ENCODE results near the gene OR4D1.
"Not testable (repeated sequence)": the region's sequence is repeated elsewhere in the genome, so short reads cannot be mapped to it uniquely, and the experiment has no call there.

OR4D1 gene

DNA sequence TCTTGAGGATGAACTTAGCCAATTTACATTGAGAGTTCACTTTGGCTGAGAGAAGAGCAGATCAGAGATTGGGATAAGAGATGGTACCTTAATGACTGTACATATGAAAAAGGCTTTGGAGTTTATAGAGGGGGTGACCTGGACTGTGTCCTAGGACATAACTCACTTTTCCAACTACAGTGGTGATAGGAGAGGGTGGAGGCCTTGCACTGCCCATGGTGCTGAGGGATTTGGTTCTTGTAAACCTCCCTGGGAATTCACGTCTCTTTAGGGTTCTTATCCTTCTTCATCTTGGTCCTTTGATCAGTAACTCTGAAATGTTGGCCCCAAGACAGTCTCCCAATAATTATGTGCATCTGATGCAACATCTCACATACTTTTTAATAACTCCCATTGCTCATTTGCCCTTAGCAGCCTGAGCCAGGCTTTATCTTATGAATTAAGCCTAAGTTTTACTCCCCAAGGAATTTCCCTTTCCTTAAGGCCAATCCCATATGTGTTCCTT, at the start of gene OR4D1:
Gene OR4D1, plus strand, starts transcription at position 455 of the 505 bp plus-strand sequence. CDS start 6,770 bp downstream, outside the sequence.
- Histone ChIP-seq H3K4me3 (ENCODE audit: low read length) (no peak within 1 kb of the TSS), H3K36me3 (ENCODE audit: control insufficient read depth, insufficient read depth, low read length) (no peaks in the 10 kb centered on the region), H3K27me3 (ENCODE audit: control insufficient read depth, insufficient read depth, low read length) (no peaks in the 10 kb centered on the region), H3K27ac (ENCODE audit: low read length) (no peak within 1 kb of the TSS), H3K4me1 (ENCODE audit: control insufficient read depth, insufficient read depth, low read length) (no peaks in the 10 kb centered on the region), H3K9me3 (ENCODE audit: control insufficient read depth, insufficient read depth, low read length) (no peaks in the 10 kb centered on the region)
- DNase-seq (ENCODE audit: low read depth, low spot score), result no peak
- WGBS (ENCODE audit: insufficient coverage, insufficient read length), result no CpG with 5 or more reads among the region's 1 CpG

DNA sequence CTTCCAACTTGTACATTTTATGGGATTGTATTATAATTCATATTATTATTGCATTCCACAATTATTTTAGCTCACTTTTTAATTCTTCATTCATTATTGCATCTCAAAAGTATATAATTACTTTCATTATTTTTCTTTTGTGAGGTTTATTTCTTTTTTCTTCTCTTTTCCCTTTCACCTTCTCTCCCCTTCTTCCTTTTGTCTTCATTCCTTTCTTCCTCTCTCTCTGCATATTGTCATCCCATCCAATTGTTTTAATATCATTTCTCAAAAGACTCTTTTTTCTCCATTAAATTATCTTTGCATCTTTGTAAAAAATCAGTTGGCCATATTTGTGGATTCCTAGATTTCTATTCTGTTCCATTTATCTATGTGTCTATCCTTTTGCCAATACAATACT, 47.7 kb upstream of the OR4D1 start:
- Histone ChIP-seq H3K9me3 (ENCODE audit: control insufficient read depth, insufficient read depth, low read length) (no peaks in the 10 kb centered on the region), H3K27ac (ENCODE audit: low read length) (no peak overlapping the region), H3K27me3 (ENCODE audit: control insufficient read depth, insufficient read depth, low read length) (no peaks in the 10 kb centered on the region), H3K36me3 (ENCODE audit: control insufficient read depth, insufficient read depth, low read length) (no peaks in the 10 kb centered on the region), H3K4me1 (ENCODE audit: control insufficient read depth, insufficient read depth, low read length) (no peaks in the 10 kb centered on the region), H3K4me3 (ENCODE audit: low read length) (no peak overlapping the region)
- DNase-seq (ENCODE audit: low read depth, low spot score), result no peak

DNA sequence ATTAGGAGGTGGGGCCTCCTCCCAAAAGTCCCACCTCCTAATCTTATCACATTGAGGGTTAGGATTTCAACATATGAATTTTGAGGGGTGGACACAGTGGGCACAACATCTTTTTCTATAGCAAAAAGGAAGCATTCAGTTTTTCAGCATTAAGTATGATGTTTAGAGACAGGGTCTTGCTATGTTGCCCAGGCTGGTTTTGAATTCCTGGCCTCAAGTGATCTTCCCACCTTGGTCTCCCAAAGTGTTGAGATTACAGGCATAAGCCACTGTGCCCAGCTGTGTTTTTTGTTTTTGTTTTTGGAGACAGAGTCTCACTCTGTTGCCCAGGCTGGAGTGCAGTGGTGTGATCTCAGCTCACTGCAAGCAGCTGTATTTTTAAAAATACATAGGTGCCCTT, 46.3 kb upstream of the OR4D1 start:
- not testable (repeated sequence) for H3K9me3 ChIP-seq (ENCODE audit: control insufficient read depth, insufficient read depth, low read length); H3K4me1 ChIP-seq (ENCODE audit: control insufficient read depth, insufficient read depth, low read length); H3K4me3 ChIP-seq (ENCODE audit: low read length); DNase-seq (ENCODE audit: low read depth, low spot score); H3K27ac ChIP-seq (ENCODE audit: low read length); H3K27me3 ChIP-seq (ENCODE audit: control insufficient read depth, insufficient read depth, low read length); H3K36me3 ChIP-seq (ENCODE audit: control insufficient read depth, insufficient read depth, low read length)

DNA sequence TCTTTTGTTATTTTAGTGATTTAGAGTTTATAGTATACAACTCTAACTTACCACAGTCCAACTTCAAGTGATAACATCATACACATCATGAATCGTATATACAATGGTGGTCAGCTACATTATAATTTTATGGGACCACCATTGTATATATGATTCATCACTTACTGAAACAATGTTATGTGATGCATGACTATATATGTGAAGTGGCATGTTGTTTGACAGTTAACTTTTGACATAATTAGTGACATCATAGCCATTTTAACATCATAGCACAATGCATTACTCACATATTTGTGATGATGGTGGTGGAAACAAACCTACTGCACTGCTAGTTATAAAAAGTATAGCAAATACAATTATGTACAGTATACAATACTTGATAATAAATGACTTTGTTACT, 43.1 kb upstream of the OR4D1 start:
- WGBS (ENCODE audit: insufficient coverage, insufficient read length), result no CpG with 5 or more reads among the region's 1 CpG
- DNase-seq (ENCODE audit: low read depth, low spot score), result no peak
- Histone ChIP-seq H3K4me1 (ENCODE audit: control insufficient read depth, insufficient read depth, low read length) (no peaks in the 10 kb centered on the region), H3K36me3 (ENCODE audit: control insufficient read depth, insufficient read depth, low read length) (no peaks in the 10 kb centered on the region), H3K4me3 (ENCODE audit: low read length) (no peak overlapping the region), H3K9me3 (ENCODE audit: control insufficient read depth, insufficient read depth, low read length) (no peaks in the 10 kb centered on the region), H3K27ac (ENCODE audit: low read length) (no peak overlapping the region), H3K27me3 (ENCODE audit: control insufficient read depth, insufficient read depth, low read length) (no peaks in the 10 kb centered on the region)

DNA sequence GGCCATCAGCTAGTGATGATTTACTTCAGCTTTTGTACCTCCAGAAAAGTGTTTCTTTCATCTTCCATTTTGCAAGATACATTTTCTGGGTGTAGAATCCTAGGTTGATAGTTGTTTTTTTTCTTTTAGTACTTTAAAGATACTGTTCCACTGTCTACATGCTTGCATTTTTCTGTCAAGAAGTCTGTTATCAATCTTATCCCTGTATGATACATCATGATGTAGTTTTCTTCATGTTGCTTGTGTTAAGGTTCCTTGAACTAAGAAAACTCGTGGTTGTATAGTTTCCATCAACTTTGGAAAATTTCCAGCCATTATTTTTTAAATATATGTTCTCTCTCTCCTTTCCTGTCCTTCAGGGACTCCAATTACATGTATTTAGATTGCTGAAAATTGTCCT, 40.9 kb upstream of the OR4D1 start:
- H3K27ac ChIP-seq (ENCODE audit: low read length), result no peak overlapping the region
- no peaks in the 10 kb centered on the region for H3K9me3 ChIP-seq (ENCODE audit: control insufficient read depth, insufficient read depth, low read length)
- no peaks in the 10 kb centered on the region for H3K36me3 ChIP-seq (ENCODE audit: control insufficient read depth, insufficient read depth, low read length)
- no peaks in the 10 kb centered on the region for H3K27me3 ChIP-seq (ENCODE audit: control insufficient read depth, insufficient read depth, low read length)
- DNase-seq (ENCODE audit: low read depth, low spot score), result no peak
- WGBS (ENCODE audit: insufficient coverage, insufficient read length), result no CpG with 5 or more reads among the region's 1 CpG
- H3K4me1 ChIP-seq (ENCODE audit: control insufficient read depth, insufficient read depth, low read length), result no peaks in the 10 kb centered on the region
- H3K4me3 ChIP-seq (ENCODE audit: low read length), result no peak overlapping the region

DNA sequence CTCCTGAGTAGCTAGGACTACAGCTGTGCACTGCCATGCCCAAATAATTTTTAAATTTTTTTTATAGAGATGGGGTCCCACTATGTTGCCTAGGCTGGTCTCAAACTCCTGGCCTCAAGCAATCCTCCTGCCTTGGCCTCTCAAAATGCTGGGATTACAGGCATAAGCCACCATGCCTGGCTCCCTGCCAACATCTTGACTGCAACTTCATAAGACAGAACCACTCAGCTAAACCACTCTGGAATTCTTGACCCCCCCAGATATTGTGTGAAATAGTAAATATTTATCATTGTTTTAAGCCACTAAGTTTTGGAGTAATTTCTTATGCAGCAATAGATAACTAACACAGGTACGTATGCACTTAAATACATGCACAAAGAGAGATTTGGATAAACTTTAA, 39.0 kb upstream of the OR4D1 start:
- H3K4me1 ChIP-seq (ENCODE audit: control insufficient read depth, insufficient read depth, low read length), result no peaks in the 10 kb centered on the region
- H3K36me3 ChIP-seq (ENCODE audit: control insufficient read depth, insufficient read depth, low read length), result no peaks in the 10 kb centered on the region
- no peaks in the 10 kb centered on the region; the same call in 1 of the 2 replicates for H3K27me3 ChIP-seq (ENCODE audit: control insufficient read depth, insufficient read depth, low read length)
- H3K9me3 ChIP-seq (ENCODE audit: control insufficient read depth, insufficient read depth, low read length), result no peaks in the 10 kb centered on the region
- H3K4me3 ChIP-seq (ENCODE audit: low read length), result no peak overlapping the region
- no CpG with 5 or more reads among the region's 1 CpG for WGBS (ENCODE audit: insufficient coverage, insufficient read length)
- no peak for DNase-seq (ENCODE audit: low read depth, low spot score)
- H3K27ac ChIP-seq (ENCODE audit: low read length), result no peak overlapping the region

DNA sequence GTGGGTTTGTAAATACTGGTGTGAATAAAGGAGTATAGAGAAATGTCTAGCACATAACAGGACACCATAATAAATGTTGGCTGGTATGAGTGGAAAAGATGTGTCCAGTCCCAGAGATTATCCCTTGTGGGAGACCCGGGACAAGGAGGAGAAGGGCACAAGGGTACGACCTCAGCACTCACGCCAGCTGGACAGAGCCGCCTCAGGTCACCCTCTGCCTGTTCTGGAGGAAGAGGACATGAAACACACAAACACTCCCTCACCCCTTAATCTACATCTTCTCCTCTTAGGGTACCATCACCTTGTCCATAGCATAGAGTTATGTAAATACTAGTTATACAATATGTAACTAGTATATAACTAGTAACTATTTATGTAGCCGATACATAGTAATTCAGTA, 38.2 kb upstream of the OR4D1 start:
- no CpG with 5 or more reads among the region's 5 CpGs for whole genome bisulfite sequencing (ENCODE audit: insufficient coverage, insufficient read length)
- no peaks in the 10 kb centered on the region for H3K4me1 ChIP-seq (ENCODE audit: control insufficient read depth, insufficient read depth, low read length)
- no peaks in the 10 kb centered on the region; the same call in 1 of the 2 replicates for H3K27me3 ChIP-seq (ENCODE audit: control insufficient read depth, insufficient read depth, low read length)
- H3K36me3 ChIP-seq (ENCODE audit: control insufficient read depth, insufficient read depth, low read length), result no peaks in the 10 kb centered on the region
- no peak for DNase-seq (ENCODE audit: low read depth, low spot score)
- no peak overlapping the region for H3K4me3 ChIP-seq (ENCODE audit: low read length)
- no peaks in the 10 kb centered on the region for H3K9me3 ChIP-seq (ENCODE audit: control insufficient read depth, insufficient read depth, low read length)
- H3K27ac ChIP-seq (ENCODE audit: low read length), result no peak overlapping the region

DNA sequence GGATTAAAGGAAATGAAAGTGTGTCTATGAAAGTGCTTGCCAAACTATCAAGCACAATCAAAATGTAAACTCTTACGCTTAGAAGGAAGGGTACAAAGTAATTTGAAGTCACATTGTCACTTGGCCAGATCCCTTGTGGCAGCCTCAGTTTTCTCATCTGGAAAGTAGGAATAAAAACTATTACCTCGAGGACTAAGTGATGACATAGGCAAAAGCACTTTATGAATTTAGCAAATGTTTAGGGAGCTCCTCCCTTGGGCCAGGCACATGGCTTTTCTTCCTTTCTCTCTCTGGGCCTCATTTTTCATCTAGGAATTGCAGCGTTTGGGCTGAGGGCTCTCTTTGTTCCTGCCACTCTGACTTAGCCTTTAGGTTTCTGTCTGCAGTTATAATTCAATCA, 36.5 kb upstream of the OR4D1 start:
- H3K4me3 ChIP-seq (ENCODE audit: low read length), result no peak overlapping the region
- H3K4me1 ChIP-seq (ENCODE audit: control insufficient read depth, insufficient read depth, low read length), result no peaks in the 10 kb centered on the region
- no CpG with 5 or more reads among the region's 3 CpGs for WGBS (ENCODE audit: insufficient coverage, insufficient read length)
- H3K9me3 ChIP-seq (ENCODE audit: control insufficient read depth, insufficient read depth, low read length), result no peaks in the 10 kb centered on the region
- no peaks in the 10 kb centered on the region for H3K36me3 ChIP-seq (ENCODE audit: control insufficient read depth, insufficient read depth, low read length)
- no peak for DNase-seq (ENCODE audit: low read depth, low spot score)
- no peaks in the 10 kb centered on the region; the same call in 1 of the 2 replicates for H3K27me3 ChIP-seq (ENCODE audit: control insufficient read depth, insufficient read depth, low read length)
- no peak overlapping the region for H3K27ac ChIP-seq (ENCODE audit: low read length)

DNA sequence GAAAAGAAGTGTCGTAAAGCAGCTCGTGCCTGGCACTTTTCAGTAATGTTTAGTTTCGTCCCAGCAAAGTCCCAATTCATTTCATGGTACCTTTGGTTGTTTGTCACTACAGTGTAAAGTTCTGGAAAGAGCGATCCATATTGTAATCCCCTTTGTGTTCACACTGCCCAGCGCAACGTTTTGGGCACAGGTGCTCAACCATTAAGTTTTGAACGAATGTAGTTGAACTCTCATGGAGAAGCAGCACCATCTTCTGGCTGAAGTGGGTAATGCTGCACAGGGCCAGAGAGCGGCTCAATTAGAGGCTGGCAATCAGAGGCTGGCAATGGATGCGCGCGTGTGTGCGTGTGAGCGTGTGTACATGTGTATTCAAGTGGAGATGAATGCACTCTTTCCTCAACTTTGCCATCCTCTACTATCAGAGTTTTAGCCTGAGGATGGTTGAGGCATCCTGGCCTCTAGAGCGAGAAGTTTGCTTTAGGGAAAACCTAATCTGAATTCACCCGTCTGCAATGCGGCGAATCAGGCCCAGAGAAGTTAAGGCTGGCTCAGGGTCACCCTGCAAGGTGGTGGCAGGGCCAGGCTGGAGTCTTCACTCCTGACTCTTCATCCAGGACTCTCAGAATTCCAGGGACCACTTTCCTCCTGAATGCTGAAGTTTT, 35.1 kb upstream of the OR4D1 start:
- no peaks in the 10 kb centered on the region for H3K9me3 ChIP-seq (ENCODE audit: control insufficient read depth, insufficient read depth, low read length)
- no peaks in the 10 kb centered on the region; the same call in 1 of the 2 replicates for H3K27me3 ChIP-seq (ENCODE audit: control insufficient read depth, insufficient read depth, low read length)
- WGBS (ENCODE audit: insufficient coverage, insufficient read length), result no CpG with 5 or more reads among the region's 17 CpGs
- no peaks in the 10 kb centered on the region for H3K36me3 ChIP-seq (ENCODE audit: control insufficient read depth, insufficient read depth, low read length)
- no peaks in the 10 kb centered on the region for H3K4me1 ChIP-seq (ENCODE audit: control insufficient read depth, insufficient read depth, low read length)
- no peak overlapping the region for H3K4me3 ChIP-seq (ENCODE audit: low read length)
- no peak for DNase-seq (ENCODE audit: low read depth, low spot score)
- H3K27ac ChIP-seq (ENCODE audit: low read length), result no peak overlapping the region

DNA sequence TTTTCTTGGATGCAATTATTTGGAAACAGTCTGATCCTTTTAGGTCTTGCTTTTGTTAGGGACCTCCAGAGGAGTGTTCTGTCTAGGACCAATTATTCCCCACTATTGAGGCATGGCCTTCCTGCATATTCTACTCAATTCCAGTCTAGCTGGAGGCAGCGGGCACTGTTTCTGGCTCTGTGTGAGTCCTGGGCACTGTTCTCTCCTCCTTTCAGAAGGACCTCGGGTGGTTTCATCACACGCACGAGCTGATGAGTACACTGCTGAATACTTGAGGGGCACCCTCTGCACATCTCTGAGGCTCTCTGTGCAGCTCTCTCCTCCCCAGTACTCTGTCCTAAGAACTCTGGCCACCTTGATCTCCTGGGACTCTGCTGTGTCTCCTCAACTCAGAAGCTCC, 34.2 kb upstream of the OR4D1 start:
- Histone ChIP-seq H3K9me3 (ENCODE audit: control insufficient read depth, insufficient read depth, low read length) (no peaks in the 10 kb centered on the region), H3K4me3 (ENCODE audit: low read length) (no peak overlapping the region), H3K27me3 (ENCODE audit: control insufficient read depth, insufficient read depth, low read length) (no peaks in the 10 kb centered on the region; the same call in 1 of the 2 replicates), H3K4me1 (ENCODE audit: control insufficient read depth, insufficient read depth, low read length) (no peaks in the 10 kb centered on the region), H3K36me3 (ENCODE audit: control insufficient read depth, insufficient read depth, low read length) (no peaks in the 10 kb centered on the region), H3K27ac (ENCODE audit: low read length) (no peak overlapping the region)
- DNase-seq (ENCODE audit: low read depth, low spot score), result no peak
- no CpG with 5 or more reads among the region's 4 CpGs for WGBS (ENCODE audit: insufficient coverage, insufficient read length)

DNA sequence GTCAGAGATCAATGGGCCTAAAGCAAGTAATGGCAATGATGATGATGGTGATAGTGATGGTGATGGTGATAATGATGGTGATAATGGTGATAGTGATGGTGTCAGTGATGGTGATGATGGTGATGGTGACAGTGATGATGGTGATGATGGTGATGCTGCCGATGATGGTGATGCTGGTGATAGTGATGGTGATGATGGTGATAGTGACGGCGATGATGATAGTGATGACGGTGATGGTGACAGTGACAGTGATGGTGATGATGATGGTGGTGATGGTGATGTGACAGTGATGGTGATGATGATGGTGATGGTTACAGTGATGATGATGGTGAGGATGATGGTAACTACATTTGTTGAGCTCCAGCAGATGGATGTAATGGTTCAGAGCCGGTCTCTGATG, 30.8 kb upstream of the OR4D1 start:
- no peak for DNase-seq (ENCODE audit: low read depth, low spot score)
- no peak overlapping the region for H3K4me3 ChIP-seq (ENCODE audit: low read length)
- WGBS (ENCODE audit: insufficient coverage, insufficient read length), result no CpG with 5 or more reads among the region's 5 CpGs

More for the DNA sequence above, 30.8 kb upstream of the OR4D1 start:
- Histone ChIP-seq H3K9me3 (ENCODE audit: control insufficient read depth, insufficient read depth, low read length) (no peaks in the 10 kb centered on the region), H3K4me1 (ENCODE audit: control insufficient read depth, insufficient read depth, low read length) (no peaks in the 10 kb centered on the region), H3K27ac (ENCODE audit: low read length) (no peak overlapping the region), H3K36me3 (ENCODE audit: control insufficient read depth, insufficient read depth, low read length) (no peaks in the 10 kb centered on the region), H3K27me3 (ENCODE audit: control insufficient read depth, insufficient read depth, low read length) (no peaks in the 10 kb centered on the region; the same call in 1 of the 2 replicates)

Measured in iPS DF 6.9 (cell line).